Measurements from ENCODE around the gene CAPN14. TPM values are rescaled to one million over a fixed set of nuclear protein-coding genes. Genes with fewer than 3 reads are reported as not detected.
"Not testable (repeated sequence)": the region's sequence is repeated elsewhere in the genome, so short reads cannot be mapped to it uniquely, and the experiment has no call there.

CAPN14 gene
- total RNA-seq, 1 donor from 2014 or later = 0.10 TPM

DNA sequence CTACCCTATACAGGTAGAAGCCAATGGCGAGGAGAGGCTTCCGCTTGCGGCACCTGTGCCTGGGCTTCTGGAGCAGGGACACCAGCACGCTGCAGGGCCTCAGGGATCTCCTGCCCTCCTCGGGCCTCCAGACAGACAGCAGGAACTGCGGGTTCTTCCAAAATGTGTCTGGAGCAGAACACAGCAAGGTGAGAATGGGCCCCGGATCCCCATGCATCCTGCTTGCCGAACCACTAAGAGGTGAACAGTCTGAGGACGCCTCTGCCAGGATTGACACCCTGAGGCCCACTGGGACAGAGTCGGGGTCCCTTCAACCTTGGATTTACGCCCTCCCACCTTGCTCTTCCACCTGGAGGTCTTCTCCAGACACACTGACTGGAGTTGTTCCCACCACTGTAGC lies 25.4 kb downstream of the CAPN14 start:
- peaks cover 28% of the 10 kb centered on the region for H3K27me3 Mint-ChIP-seq (ENCODE audit: low read depth)
- DNase-seq (ENCODE audit: low spot score) = no peak
- no peak overlapping the region for H3K4me3 Mint-ChIP-seq (ENCODE audit: unreplicated experiment)
- H3K9me3 Mint-ChIP-seq (ENCODE audit: low read depth) = no peaks in the 10 kb centered on the region
- TF ChIP-seq CTCF (IDR thresholded peaks at IDR 0.05) = no peak
- H3K4me1 Mint-ChIP-seq (ENCODE audit: low read depth) = no peaks in the 10 kb centered on the region
- no peak overlapping the region for H3K27ac Mint-ChIP-seq (ENCODE audit: unreplicated experiment)
- no peaks in the 10 kb centered on the region for H3K36me3 Mint-ChIP-seq (ENCODE audit: low read depth)

- no peak overlapping the region for H3K4me3 Mint-ChIP-seq (ENCODE audit: unreplicated experiment)
- no peak overlapping the region for H3K27ac Mint-ChIP-seq (ENCODE audit: unreplicated experiment)
- no peak for DNase-seq (ENCODE audit: low spot score)
- H3K9me3 Mint-ChIP-seq (ENCODE audit: low read depth) = no peaks in the 10 kb centered on the region
- no peaks in the 10 kb centered on the region for H3K4me1 Mint-ChIP-seq (ENCODE audit: low read depth)
- H3K36me3 Mint-ChIP-seq (ENCODE audit: low read depth) = no peaks in the 10 kb centered on the region
- peaks cover 37% of the 10 kb centered on the region for H3K27me3 Mint-ChIP-seq (ENCODE audit: low read depth)
- TF ChIP-seq CTCF (IDR thresholded peaks at IDR 0.05) = no peak
Measured at GRCh38 chr2:31190188-31190587, 27.1 kb downstream of the CAPN14 start.

- H3K4me3 Mint-ChIP-seq (ENCODE audit: unreplicated experiment) = no peak overlapping the region
- no peak for TF ChIP-seq CTCF (IDR thresholded peaks at IDR 0.05)
- H3K4me1 Mint-ChIP-seq (ENCODE audit: low read depth) = no peaks in the 10 kb centered on the region
- H3K9me3 Mint-ChIP-seq (ENCODE audit: low read depth) = peaks cover 2% of the 10 kb centered on the region
- H3K27ac Mint-ChIP-seq (ENCODE audit: unreplicated experiment) = no peak overlapping the region
- no peak for DNase-seq (ENCODE audit: low spot score)
- H3K36me3 Mint-ChIP-seq (ENCODE audit: low read depth) = no peaks in the 10 kb centered on the region
- peaks cover 43% of the 10 kb centered on the region for H3K27me3 Mint-ChIP-seq (ENCODE audit: low read depth)
Measured at GRCh38 chr2:31189141-31189540, 28.2 kb downstream of the CAPN14 start.

DNA sequence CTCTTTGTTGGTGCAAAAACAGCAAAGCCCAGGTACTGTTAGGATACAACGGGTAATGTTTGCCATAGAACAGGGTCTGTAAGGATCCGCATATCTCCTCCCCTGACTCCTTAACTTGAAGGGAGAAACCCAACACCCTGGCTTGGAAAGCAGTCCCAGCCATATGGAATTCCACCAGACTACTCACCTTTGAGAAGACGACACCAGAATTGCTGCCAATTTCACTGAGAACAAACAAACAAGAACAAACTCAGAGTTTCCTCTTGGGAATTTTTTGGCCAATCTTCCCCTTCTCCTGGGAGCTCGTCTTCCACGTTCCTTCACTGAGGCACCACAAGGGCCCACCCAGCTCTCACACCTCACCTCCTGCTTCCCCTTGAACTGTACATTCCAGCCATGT lies 29.2 kb downstream of the CAPN14 start:
- Mint-ChIP-seq H3K27ac (ENCODE audit: unreplicated experiment) (no peak overlapping the region), H3K27me3 (ENCODE audit: low read depth) (peaks cover 46% of the 10 kb centered on the region), H3K36me3 (ENCODE audit: low read depth) (no peaks in the 10 kb centered on the region), H3K4me1 (ENCODE audit: low read depth) (no peaks in the 10 kb centered on the region), H3K4me3 (ENCODE audit: unreplicated experiment) (no peak overlapping the region), H3K9me3 (ENCODE audit: low read depth) (peaks cover 4% of the 10 kb centered on the region)
- DNase-seq (ENCODE audit: low spot score) = no peak
- no peak for TF ChIP-seq CTCF (IDR thresholded peaks at IDR 0.05)

DNA sequence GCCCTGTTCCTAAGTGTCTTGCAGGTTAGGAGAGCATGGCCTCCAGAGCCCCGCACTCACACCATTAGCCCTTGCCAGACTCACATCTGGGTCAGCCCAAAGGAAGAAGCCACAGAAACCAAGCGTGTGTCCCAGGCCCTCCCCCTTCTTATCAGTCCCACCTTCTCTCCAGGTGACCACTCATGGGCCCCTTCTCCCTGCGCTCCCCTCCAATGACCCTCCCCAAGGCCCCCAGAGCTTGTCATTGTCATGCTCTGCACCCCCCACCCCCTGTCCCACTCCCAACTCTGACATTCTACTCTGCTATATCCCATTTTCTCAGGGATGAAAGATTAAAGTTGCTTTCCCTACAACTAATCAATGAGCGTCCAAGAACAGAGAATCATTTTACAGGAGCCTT lies 30.1 kb downstream of the CAPN14 start:
- Mint-ChIP-seq H3K27ac (ENCODE audit: unreplicated experiment) (no peak overlapping the region), H3K4me1 (ENCODE audit: low read depth) (no peaks in the 10 kb centered on the region), H3K36me3 (ENCODE audit: low read depth) (no peaks in the 10 kb centered on the region), H3K9me3 (ENCODE audit: low read depth) (peaks cover 4% of the 10 kb centered on the region), H3K4me3 (ENCODE audit: unreplicated experiment) (no peak overlapping the region), H3K27me3 (ENCODE audit: low read depth) (peaks cover 46% of the 10 kb centered on the region)
- no peak for TF ChIP-seq CTCF (IDR thresholded peaks at IDR 0.05)
- DNase-seq (ENCODE audit: low spot score) = no peak

DNA sequence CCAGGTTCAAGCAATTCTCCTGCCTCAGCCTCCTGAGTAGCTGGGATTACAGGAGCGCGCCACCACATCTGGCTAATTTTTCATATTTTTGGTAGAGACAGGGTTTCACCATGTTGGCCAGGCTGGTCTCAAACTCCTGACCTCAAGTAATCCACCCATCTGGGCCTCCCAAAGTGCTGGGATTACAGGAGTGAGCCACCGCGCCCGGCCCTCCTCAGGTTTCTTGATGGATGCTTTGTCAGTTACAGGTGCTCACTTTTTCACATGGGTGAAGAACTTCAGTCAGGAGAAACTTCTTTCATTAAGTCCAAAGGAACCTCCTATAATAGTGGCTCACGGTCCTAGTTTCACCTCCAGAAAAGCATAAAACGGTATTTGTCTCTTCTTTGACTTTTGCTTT lies 33.3 kb downstream of the CAPN14 start:
- H3K4me1 Mint-ChIP-seq (ENCODE audit: low read depth); H3K36me3 Mint-ChIP-seq (ENCODE audit: low read depth); H3K9me3 Mint-ChIP-seq (ENCODE audit: low read depth); H3K27ac Mint-ChIP-seq (ENCODE audit: unreplicated experiment); DNase-seq (ENCODE audit: low spot score); H3K4me3 Mint-ChIP-seq (ENCODE audit: unreplicated experiment): not testable (repeated sequence)
- H3K27me3 Mint-ChIP-seq (ENCODE audit: low read depth) = peaks cover 35% of the 10 kb centered on the region
